Suprapubic skin (tissue), 4 donors: ENCODE measurements around the gene ETV7.

ENCODE experiments used
- EP300 ChIP-seq: sonication (generic); formaldehyde crosslinking; IDR thresholded peaks from one replicate; pipeline ENCODE4 v1.6.1; 2017; ENCODE audit warnings: antibody characterized with exemption
- POLR2AphosphoS5 ChIP-seq, 3 donors: sonication (generic); formaldehyde crosslinking; IDR thresholded peaks; one replicate each; pipeline ENCODE4 v1.6.1; 2017; ENCODE audit warnings: antibody characterized with exemption in 3 of 3
- TF ChIP-seq, protein P1 (sequence below), 2 donors: fragments of 200-600 bp in 1 of 2; fragments of 450-650 bp in 1 of 2; sonication (generic) in 1 of 2; IDR thresholded peaks; one replicate each; pipeline ENCODE4 v1.5.1; 2016 to 2019; ENCODE audit warnings: antibody characterized with exemption in 2 of 2, mild to moderate bottlenecking in 1 of 2, moderate library complexity in 1 of 2

DNA sequence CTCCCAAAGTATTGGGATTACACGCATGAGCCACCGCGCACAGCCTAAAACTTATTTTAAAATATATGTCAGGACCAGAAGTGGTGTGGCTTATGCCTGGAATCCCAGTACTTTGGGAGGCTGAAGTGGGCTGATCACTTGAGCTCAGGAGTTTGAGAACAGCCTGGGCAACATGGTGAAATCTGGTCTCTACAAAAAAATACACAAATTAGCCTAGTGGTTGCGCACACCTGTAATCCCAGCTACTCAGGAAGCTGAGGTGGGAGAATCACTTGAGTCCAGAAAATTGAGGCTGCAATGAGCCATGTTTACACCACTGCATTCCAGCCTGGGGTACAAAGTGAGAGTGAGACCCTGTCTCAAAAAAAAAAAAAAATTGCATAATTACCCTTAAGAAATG is 41.4 kb upstream of the ETV7 start:
- no peak for TF ChIP-seq EP300
- TF ChIP-seq, protein P1, sequence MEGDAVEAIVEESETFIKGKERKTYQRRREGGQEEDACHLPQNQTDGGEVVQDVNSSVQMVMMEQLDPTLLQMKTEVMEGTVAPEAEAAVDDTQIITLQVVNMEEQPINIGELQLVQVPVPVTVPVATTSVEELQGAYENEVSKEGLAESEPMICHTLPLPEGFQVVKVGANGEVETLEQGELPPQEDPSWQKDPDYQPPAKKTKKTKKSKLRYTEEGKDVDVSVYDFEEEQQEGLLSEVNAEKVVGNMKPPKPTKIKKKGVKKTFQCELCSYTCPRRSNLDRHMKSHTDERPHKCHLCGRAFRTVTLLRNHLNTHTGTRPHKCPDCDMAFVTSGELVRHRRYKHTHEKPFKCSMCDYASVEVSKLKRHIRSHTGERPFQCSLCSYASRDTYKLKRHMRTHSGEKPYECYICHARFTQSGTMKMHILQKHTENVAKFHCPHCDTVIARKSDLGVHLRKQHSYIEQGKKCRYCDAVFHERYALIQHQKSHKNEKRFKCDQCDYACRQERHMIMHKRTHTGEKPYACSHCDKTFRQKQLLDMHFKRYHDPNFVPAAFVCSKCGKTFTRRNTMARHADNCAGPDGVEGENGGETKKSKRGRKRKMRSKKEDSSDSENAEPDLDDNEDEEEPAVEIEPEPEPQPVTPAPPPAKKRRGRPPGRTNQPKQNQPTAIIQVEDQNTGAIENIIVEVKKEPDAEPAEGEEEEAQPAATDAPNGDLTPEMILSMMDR (IDR thresholded peaks at IDR 0.05), result no peak
- no peak for TF ChIP-seq POLR2AphosphoS5 (IDR thresholded peaks at IDR 0.05)
